Ecto neural progenitor cell (in vitro differentiated cells): Measurements from ENCODE around the gene PITPNC1.

ENCODE experiments used
- DNase-seq: peaks from one replicate; pipeline ENCODE4 v3.0.0-alpha.2; 2018; ENCODE audit warnings: low spot score

PITPNC1 gene

DNA sequence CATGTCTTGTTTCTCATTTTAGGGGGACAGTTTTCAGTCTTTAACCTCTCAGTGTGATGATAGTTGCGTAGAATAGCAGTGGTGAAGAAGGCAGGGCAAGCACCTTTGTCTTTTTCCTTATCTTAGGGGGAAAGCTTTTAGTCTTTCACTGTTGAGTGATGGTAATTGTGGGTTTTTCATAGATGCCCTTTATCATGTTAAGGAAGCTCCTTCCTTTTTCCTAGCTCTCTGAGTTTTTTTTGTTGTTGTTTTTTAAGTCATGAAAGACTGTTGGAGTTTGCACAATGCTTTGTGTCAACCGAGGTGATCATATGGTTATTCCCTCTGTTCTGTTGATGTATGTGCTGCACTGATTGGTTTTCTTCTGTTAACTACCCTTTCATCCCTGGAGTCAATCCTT is 356.4 kb downstream of the PITPNC1 start:
- DNase-seq = no peak

DNA sequence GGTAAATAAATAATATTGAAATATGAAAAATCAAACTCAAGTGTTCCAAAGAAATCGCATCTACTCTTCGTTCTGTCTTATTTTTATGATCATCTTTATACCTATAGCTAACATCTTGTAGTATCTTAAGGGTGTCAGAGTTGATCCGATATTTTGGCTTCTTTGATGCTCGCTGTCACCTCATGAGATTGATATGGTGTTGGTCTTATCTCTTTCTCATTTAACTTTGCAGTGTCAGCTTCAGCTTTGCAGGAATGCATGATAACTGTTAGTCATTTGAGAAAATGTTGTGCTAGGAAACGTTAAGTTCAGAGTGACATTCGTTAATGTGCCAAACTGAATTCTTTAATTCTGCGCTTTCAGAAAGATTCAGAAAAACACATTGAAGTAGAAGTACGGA is 360.1 kb downstream of the PITPNC1 start:
- no peak for DNase-seq

GRCh38 chr17:67742025-67742424 is 364.9 kb downstream of the PITPNC1 start:
- no peak for DNase-seq
